ENCODE measurements around the gene DLG5. TPM values are rescaled to one million over a fixed set of nuclear protein-coding genes. Genes with fewer than 3 reads are reported as not detected.
A peak's percentile ranks its signal among the peaks of the same experiment; 100 is the strongest.

DLG5 gene
- total RNA-seq, 1 donor from 2014 or later = 52.6 TPM

- no peak for DNase-seq (ENCODE audit: low spot score)
Measured at GRCh38 chr10:77865580-77866324, 60.8 kb downstream of the DLG5 start.

DNA sequence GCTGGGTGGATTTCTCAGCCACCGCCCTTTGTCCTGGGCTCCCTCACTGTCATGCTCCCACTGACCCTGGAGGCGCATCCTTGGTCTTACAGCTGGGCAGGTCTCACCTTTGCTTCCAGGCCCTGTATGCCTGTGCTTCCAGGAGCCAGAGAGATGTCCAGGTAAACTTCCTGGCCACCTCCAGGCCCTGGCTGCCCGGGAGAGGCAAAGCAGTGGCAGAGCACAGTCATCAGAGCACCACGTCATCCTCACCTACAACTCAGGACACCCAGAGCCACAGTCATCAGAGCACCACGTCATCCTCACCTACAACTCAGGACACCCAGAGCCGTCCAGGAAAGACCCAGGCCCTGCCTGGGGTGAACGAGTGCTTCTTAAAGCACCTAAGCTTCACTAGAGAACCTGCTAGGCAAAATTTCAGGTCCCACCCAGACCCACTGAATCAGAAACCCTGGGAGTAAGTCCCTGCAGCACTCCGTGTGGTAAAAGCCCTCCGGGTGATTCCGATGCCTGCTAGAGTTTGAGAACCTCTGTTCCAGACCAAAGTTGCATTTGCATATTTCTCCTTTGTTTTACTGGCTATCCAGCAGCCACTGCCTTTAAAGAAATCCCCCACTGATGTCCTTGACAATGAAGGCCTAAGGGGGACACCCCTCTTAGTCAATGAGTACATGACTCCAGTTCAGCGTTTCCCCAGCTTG is 62.3 kb downstream of the DLG5 start:
- no peak for DNase-seq (ENCODE audit: low spot score)

DNA sequence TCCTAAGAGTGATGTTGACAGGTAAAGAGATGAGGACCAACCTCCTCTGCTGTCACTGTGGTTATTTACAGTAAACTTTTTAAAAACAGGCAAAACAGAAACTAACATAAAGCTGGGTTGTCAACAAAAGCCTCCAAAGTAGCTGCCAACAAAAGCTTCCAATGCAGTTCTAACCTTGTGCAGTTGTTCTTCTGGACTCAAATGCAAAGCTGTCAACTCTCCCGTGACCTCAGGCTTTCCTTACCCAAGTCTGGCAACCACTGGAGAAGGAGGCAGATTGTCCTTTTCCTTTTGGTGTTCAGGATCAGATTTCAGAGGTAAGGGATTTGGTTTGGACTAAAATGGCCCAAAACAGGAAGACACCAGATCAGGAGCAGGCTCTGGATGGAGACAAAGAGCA is 63.1 kb downstream of the DLG5 start:
- DNase-seq (ENCODE audit: low spot score) = no peak

GRCh38 chr10:77862595-77862994 is 64.0 kb downstream of the DLG5 start:
- DNase-seq (ENCODE audit: low spot score) = no peak

DNA sequence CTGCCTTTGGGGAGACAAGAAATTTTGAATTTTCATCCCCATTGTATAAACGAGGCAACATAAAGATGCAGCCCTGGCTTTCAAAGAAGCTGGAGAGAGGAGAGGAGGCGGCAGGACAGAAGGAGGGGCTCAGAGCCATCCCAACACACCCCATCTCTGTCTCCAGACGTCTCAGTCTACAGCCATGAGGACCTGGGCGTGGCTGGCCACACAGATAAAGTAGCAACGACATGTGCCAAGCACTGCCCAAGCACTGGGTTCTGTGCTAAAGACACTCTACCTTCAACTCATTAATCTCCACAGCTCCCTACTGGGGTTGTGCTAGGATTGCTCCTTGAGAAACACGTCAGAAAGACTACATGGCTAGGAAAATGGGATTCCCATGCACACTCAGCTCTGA is 65.2 kb downstream of the DLG5 start:
- DNase-seq (ENCODE audit: low spot score) = no peak

GRCh38 chr10:77859865-77860282 is 66.7 kb downstream of the DLG5 start:
- DNase-seq (ENCODE audit: low spot score) = no peak

- DNase-seq (ENCODE audit: low spot score) = no peak
Measured at GRCh38 chr10:77859200-77859864, 67.2 kb downstream of the DLG5 start.

GRCh38 chr10:77857272-77857671 is 69.3 kb downstream of the DLG5 start:
- DNase-seq (ENCODE audit: low spot score) = peak; percentile 24

GRCh38 chr10:77856566-77856965 is 70.0 kb downstream of the DLG5 start:
- DNase-seq (ENCODE audit: low spot score) = no peak

- DNase-seq (ENCODE audit: low spot score) = no peak
Measured at GRCh38 chr10:77855404-77856155, 71.0 kb downstream of the DLG5 start.

DNA sequence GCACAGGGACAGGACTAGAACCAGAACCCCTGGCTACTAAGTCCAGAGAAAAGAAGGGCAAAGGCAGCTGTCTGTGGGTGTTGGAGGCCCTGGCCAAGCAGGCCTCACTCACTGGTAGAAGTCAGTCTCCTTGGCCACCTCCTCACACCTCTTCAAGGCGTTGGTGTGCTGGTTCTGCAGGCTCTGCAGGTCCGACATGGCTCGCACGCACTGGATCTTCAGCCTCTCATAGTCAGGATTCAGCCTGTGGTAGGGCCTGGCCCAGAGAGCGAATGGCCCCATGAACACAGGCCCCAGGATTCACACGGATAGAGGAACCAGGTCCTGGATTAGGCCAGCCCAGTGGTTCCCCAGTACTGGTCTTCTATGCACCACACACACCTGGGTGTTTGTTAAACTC is 72.4 kb downstream of the DLG5 start:
- DNase-seq (ENCODE audit: low spot score) = no peak

GRCh38 chr10:77853256-77853655 is 73.3 kb downstream of the DLG5 start:
- no peak for DNase-seq (ENCODE audit: low spot score)

DNA sequence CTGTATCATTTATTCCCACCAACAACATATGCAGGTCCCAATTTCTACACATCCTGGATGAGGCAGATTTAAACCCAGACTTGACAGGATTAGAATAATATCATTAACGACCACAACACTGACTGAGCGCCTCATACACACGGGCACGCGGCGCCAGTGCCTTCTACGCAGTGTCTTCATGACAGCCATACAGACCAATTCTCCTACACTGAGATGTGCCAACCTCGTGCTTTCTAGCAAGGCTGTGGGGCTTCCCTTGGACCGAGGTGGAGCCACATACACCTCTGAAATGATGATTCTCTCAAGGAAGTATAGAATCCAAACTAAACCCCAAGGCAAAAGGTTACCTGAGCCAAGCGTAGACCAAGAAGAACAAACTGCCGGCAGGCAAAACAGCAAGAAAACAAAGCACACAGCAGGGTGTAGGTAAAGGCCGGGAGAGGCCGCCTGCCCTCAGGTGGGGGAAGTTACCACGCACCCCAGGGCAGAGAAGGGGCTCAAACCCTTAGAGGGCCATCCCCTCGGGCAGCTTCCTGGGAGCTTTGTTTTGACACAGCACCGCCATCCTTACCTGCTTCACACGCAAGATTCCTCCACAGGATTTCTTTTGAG is 75.8 kb downstream of the DLG5 start:
- no peak for DNase-seq (ENCODE audit: low spot score)

- no peak for DNase-seq (ENCODE audit: low spot score)
Measured at GRCh38 chr10:77849039-77849664, 77.4 kb downstream of the DLG5 start.

DNA sequence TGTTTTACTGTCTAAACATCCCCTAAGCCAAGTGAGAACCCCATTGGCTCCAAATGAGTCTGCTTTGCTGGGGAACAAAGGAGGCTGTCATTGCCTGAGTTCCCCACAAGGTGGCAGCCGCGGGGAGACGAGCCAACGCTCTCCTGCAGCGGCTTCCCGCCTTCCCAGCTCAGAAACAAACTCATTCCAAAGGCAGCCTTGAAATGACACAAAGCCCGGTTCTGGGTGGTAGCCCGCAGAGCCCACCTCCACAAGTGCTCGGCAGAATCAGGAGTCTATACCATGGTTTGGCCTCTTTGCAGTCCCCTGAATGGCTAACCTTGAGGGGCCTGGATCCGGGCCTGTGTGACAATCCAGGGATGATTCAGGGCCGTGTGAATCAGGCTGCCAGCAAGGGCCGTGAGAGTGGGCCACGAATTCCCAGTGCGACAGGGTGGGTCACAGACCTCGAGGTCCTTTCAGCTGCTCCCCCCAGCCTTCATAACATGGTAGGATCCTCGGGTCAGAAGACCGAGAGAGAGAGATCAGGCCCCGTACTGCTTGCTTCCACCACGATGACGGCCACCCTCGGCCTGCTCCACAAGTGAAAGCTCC is 79.7 kb downstream of the DLG5 start:
- peak; percentile 71 for DNase-seq (ENCODE audit: low spot score)

DNA sequence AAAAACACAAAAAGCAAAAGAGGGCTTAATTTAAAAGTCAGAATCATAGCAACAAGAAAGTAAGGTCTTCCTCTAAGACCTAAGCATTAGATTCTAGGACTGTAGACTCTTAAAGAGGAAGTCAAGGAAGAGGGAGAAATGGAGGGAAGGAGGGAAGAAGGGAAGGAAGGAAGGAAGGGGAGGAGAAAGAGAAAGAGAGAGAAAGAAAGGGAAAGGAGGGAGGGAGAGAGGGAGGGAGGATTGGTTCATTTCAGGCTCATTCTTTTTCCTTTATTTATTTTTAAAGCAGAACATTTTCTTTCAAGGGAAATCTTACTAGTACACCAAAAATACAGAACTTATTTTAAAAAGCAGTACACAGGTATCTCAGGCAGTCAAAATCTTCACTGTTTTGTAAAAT is 81.1 kb downstream of the DLG5 start:
- DNase-seq (ENCODE audit: low spot score) = no peak

- DNase-seq (ENCODE audit: low spot score) = peak; percentile 36
Measured at GRCh38 chr10:77844713-77845445, 81.7 kb downstream of the DLG5 start.

DNA sequence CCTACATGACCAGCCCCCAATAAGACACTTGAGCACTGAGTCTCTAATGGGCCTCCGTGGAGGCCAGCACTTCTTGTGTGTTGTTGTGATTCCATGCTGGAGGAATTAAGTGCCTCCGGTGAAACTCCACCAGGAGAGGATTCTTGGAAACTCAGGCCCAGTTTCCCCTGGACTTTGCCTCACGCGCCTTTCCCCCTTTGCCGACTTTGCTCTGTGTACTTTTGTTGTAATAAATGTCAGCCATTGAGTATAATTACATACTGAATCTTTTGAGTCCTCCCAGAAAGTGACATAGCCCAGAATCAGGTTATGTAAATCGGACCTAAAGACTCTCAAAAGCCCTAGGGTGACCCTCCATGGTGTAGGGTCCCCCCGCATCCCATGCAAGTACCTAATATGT is 82.4 kb downstream of the DLG5 start:
- DNase-seq (ENCODE audit: low spot score) = no peak

GRCh38 chr10:77843264-77843663 is 83.3 kb downstream of the DLG5 start:
- no peak for DNase-seq (ENCODE audit: low spot score)

DNA sequence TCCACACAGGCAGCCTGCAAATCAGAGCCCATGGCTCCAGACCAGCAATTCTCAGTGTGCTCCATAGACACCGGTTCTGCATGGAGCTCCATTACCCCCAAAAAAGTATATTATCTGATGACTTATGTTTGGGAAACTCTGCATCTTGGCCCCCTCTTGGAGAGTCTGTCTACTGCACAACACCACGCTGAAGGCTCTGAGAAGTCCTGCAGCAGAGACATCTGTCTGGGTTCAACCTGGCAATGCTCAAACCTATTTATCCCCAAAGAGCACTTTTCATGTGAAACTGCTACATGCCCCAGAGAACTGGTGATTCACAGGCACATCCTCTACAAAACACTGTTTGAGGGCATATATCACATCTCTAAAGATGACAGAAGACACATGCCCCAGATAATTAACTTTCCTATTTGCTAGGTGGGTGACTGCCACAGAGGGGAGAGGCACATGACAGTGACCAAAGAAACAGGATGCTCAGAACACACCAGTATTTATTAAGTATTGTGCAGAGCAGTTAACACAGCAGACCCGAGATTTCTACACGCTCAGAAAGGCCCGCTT is 83.8 kb downstream of the DLG5 start:
- no peak for DNase-seq (ENCODE audit: low spot score)
